Activated effector memory CD4-positive, alpha-beta T cell treated with anti-CD3 and anti-CD28 coated beads, Interleukin-2, amount 50 U/mL, for 16 hours (primary cell): Measurements from ENCODE around the gene GPR4.

ENCODE experiments used
- DNase-seq: peaks from one replicate; pipeline ENCODE4 v3.0.0-alpha.2; 2020

The GPR4 gene

GRCh38 chr19:45587873-45588272, 14.1 kb downstream of the GPR4 start:
- no peak for DNase-seq

DNA sequence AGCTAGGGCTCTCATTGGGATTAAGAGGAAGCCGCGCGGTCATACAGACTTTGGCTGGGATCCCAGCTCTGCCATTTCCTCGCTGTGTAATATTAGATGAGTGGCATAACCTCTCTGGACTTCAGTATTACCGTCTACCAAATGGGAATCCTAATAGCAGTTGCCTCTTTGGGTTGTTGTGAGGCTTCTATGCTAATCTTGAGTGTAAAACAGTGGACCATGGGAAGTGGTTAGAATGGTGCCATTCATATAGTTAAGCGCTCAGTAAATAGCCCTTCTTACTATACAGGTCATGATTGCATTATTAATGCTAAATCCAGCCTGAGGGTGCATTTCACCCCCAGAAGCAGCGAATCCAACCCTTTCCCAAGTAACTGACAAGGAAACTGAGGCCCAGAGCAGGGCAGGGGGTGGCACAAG, 16.8 kb downstream of the GPR4 start:
- no peak for DNase-seq

GRCh38 chr19:45584332-45585157, 17.5 kb downstream of the GPR4 start, which contains the start of gene OPA3:
OPA3 (minus strand) TSS chr19:45584802; CDS start chr19:45584764, 38 bp downstream.
- peak; percentile 100 for DNase-seq

DNA sequence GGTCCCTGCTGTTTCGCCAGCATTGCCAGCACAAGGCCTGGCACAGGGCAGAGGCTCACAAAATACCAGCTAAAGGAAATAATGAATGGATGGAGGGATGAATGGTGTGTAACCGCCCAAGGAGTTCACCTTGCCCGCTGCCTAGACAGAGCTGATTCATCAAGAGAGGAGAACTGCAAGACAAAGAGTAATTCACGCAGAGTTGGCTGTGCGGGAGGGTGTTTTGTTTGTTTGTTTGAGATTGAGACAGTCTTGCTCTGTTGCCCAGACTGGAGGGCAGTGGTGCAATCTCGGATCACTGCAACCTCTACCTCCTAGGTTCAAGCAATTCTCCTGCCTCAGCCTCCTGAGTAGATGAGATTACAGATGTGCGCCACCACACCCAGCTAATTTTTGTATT, 20.4 kb downstream of the GPR4 start:
- DNase-seq, result no peak

- no peak for DNase-seq
These were observed 23.2 kb downstream of the GPR4 start for GRCh38 chr19:45578861-45579260.

- DNase-seq, result no peak
These were observed 24.7 kb downstream of the GPR4 start for GRCh38 chr19:45577111-45577905.

- DNase-seq, result no peak
These were observed 25.3 kb downstream of the GPR4 start for GRCh38 chr19:45576682-45577081.

GRCh38 chr19:45575216-45575615, 26.8 kb downstream of the GPR4 start:
- no peak for DNase-seq

DNA sequence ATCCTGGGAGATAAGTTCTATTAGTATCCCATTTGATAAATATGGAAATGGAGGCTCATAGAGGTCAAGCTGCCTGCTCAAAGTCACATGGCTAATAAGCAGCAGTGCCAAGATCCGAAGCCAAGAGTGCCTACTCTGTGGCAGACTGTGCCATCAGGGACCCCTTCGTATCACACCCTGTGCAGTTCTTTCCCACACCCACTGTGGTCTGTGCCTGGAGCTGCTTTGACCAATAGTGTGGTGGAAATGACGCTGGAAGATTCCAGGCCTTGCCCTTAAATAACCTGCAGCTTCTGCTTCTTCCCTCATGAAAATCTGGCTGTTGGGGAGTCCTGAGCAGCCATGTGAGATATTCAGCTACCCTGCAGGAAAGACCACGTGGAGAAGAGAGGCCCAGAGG, 27.5 kb downstream of the GPR4 start:
- DNase-seq, result no peak

DNA sequence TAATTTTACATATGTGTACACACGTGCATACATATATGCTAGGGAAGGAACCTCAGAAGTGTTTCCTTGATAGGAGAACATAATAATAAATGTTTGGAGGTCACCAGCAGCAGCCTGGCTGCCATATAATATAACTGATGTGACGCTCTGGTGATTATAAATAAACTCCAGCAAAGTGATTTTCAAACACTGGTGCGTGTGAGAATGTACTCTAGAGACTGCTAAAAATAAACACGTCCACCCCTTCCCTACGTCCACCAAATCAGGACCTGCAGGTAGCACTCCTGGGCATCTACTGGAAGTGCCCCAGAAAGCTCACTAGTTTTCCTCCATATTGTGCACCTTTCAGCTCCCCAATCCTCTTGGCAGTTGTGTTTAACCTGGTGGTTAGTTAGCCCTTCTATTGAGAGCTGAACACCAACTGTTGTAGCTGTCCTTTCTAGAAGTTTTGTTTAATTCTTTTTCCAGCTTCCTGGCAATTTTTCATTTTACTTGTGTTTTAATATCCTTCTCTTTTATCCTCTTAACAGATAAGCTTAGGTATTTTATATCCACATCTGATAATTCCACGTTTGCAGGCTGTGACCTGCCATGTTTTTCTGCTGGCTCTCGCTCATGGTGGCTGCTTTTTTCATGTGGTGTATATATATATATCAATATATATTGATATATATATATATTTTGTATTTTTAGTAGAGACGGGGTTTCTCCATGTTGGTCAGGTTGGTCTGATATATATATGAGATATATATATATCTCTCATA, 30.4 kb downstream of the GPR4 start:
- no peak for DNase-seq

- DNase-seq, result peak; percentile 84
These were observed 32.2 kb downstream of the GPR4 start for GRCh38 chr19:45569619-45570421.

DNA sequence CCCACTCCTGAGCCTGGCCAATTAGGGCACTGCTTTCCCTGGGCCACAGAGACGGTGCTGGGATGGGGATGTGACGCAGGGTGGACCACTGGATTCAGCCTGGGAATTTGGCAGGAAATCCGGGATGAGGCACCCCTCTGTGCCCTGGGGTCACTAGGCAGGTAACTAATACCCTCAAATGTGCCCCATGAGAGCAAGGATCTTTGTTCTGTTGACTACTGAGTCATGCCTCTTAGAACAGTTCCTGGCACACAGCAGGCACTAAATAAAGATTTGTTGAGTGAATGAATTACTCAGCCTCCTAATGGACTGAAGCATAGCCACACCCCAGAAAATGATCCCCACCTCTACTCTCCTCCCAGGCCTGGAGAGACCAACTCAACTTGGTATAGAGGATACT, 33.3 kb downstream of the GPR4 start:
- no peak for DNase-seq

GRCh38 chr19:45567609-45568008, 34.4 kb downstream of the GPR4 start:
- no peak for DNase-seq

DNA sequence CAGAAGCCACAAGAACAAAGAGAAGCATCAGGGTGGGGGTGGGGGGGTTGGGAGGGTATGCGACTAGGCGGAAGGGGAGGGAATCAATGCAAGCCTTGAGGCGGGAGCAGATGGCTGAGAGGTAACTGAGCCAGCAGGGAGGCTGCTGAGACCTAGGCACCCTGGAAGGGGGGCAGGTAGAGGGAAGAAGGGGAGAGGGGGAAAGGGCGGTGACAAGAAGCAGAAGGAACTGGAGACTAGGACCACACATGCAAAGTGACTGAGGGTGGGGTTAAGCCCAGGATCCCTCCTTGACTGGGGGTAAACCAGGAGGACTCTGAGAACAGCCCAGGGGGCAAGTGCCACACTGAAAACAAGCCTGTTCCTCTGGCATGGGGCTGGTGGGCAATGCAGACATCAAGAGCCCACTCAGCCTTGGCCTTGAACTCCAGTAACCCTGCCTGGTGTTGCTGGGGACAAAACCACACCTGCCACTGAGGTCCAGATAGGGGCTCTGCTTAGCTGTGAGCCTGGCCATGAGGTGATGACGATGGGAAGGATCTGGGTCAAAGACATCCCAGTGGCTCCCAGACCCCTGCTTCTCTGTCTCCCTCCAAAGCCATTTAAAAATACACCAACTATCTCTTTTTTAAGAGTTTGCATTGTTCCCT, 37.8 kb downstream of the GPR4 start:
- no peak for DNase-seq

DNA sequence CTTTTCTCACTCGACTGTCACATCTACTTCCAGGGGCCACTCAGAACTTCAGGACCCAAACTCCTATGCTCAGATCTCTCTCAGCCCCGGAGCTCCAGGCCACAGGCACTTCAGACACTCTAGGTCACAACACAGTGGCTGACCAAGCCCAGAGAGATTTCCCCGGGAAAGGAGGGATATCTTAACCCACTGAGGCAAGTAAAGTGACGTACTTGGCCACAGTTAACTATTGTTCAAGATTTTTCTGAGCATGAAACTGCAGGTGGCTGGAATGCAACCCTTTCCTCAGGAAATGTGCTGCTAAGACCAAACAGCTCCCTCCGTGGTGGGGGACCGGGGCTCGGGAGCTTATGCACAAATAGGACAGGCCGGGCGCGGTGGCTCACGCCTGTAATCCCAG, 41.3 kb downstream of the GPR4 start:
- DNase-seq, result no peak

- no peak for DNase-seq
These were observed 42.0 kb downstream of the GPR4 start for GRCh38 chr19:45560038-45560437.

DNA sequence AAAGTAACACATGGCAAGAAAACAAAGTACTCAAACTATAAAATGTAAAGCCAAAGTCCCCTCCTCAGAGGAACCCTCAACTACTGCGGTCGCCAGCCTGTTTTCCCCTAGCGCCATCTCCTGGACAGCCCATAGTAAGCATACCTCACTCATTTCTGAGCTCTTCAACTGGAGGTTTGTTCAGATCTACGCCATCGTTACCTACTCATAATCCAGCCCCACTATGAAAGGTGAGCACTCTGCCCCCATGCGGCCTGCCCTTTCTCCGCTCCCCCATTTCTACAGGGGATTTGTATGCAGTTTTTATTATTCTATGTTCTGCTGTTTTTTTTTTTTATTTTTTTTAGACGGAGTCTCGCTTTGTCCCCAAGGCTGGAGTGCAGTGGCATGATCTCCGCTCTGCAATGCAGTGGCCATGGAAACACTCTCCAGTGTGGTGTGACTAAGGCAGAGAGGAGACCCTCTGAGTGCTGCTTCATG, 43.6 kb downstream of the GPR4 start:
- DNase-seq, result peak; percentile 81

DNA sequence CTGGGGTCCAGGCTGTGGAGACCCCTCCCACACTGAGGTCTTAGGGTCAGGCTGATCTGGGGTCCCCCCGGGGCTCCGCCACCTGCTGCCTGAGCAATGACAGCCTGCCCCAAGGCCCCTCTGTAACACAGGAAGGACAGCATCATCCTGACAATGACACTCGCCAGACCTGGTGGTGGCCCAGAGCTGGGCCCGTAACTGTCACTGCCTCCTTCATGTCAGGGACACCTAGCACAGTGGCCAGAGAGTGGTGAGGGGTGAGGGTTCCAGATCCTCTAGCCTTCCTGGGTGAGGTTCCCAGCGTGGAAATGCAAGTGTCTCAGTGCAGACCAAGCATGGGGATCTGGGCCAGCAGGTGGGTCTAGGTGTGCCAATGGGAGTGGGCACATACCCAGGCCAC, 45.2 kb downstream of the GPR4 start:
- DNase-seq, result no peak

GRCh38 chr19:45554481-45554880, 47.5 kb downstream of the GPR4 start:
- DNase-seq, result no peak

- DNase-seq, result no peak
These were observed 48.5 kb downstream of the GPR4 start for GRCh38 chr19:45553464-45553863.

DNA sequence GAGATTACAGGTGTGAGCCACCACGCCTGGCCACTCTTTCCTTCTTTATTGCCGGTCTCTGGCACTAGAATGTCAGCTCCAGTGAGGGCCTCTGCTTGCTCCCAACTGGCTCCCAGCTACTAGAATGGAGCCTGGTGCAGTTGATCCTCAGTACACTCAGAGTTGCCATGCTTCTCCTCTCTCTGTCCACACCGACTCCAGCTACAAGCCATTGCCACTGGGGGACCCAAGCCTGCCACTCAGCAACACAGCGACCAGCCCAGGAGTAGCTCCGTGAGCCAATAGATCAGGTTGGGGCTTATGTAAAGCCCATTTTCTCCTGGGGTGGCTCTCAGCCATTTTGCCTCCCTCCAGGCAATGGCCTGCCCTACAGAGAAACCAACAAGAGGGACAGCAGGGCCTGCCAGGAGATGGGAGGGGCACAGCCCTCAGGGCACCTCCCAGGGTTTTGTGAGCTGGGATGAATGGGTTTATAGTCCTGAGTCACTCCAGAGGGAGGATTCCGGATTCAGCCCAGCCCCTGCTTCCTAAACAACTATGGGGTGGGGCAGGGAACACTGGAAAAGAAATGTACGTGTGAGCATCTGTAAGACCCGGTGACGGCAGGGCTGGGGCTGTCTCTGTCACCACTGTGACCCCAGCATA, 53.9 kb downstream of the GPR4 start:
- no peak for DNase-seq
